ENCODE measurements around the gene NDUFB10. TPM values are rescaled to one million over a fixed set of nuclear protein-coding genes. Genes with fewer than 3 reads are reported as not detected.
A peak's percentile ranks its signal among the peaks of the same experiment; 100 is the strongest.
"Not testable (repeated sequence)": the region's sequence is repeated elsewhere in the genome, so short reads cannot be mapped to it uniquely, and the experiment has no call there.

NDUFB10 gene
- total RNA-seq, 1 donor from 2014 or later, result 96.9 TPM

- no peak for TF ChIP-seq CTCF (IDR thresholded peaks at IDR 0.05; ENCODE audit: unreplicated experiment)
- Mint-ChIP-seq H3K4me3 (ENCODE audit: low read depth) (peak overlapping the region; percentile 14), H3K4me1 (ENCODE audit: low read depth) (peaks cover 30% of the 10 kb centered on the region), H3K27me3 (peaks cover 3% of the 10 kb centered on the region), H3K27ac (no peak overlapping the region), H3K36me3 (ENCODE audit: insufficient read depth) (peaks cover 16% of the 10 kb centered on the region), H3K9me3 (ENCODE audit: low read depth) (no peaks in the 10 kb centered on the region)
- DNase-seq (ENCODE audit: low spot score, unreplicated experiment), result no peak
These were observed 2.3 kb downstream of the NDUFB10 start for GRCh38 chr16:1961651-1962067.

- DNase-seq (ENCODE audit: low spot score, unreplicated experiment); H3K9me3 Mint-ChIP-seq (ENCODE audit: low read depth); H3K27me3 Mint-ChIP-seq: not testable (repeated sequence)
- Mint-ChIP-seq H3K27ac (peak overlapping the region; percentile 86), H3K4me1 (ENCODE audit: low read depth) (peaks cover 30% of the 10 kb centered on the region), H3K36me3 (ENCODE audit: insufficient read depth) (peaks cover 16% of the 10 kb centered on the region), H3K4me3 (ENCODE audit: low read depth) (peak overlapping the region; percentile 88)
These were observed 3.1 kb downstream of the NDUFB10 start for GRCh38 chr16:1962161-1963153.

- TF ChIP-seq CTCF (IDR thresholded peaks at IDR 0.05; ENCODE audit: unreplicated experiment), result peak; percentile 22
- Mint-ChIP-seq H3K9me3 (ENCODE audit: low read depth) (no peaks in the 10 kb centered on the region), H3K27ac (peak overlapping the region; percentile 77), H3K27me3 (no peaks in the 10 kb centered on the region), H3K36me3 (ENCODE audit: insufficient read depth) (peaks cover 16% of the 10 kb centered on the region), H3K4me3 (ENCODE audit: low read depth) (peak overlapping the region; percentile 88), H3K4me1 (ENCODE audit: low read depth) (peaks cover 30% of the 10 kb centered on the region)
- no peak for DNase-seq (ENCODE audit: low spot score, unreplicated experiment)
These were observed 4.6 kb downstream of the NDUFB10 start for GRCh38 chr16:1963806-1964505.

- no peaks in the 10 kb centered on the region for H3K9me3 Mint-ChIP-seq (ENCODE audit: low read depth)
- H3K27ac Mint-ChIP-seq, result peak within 1 kb of the TSS; percentile 97
- peaks cover 30% of the 10 kb centered on the region for H3K4me1 Mint-ChIP-seq (ENCODE audit: low read depth)
- peak; percentile 99 for DNase-seq (ENCODE audit: low spot score, unreplicated experiment)
- H3K4me3 Mint-ChIP-seq (ENCODE audit: low read depth), result peak within 1 kb of the TSS; percentile 88
- no peaks in the 10 kb centered on the region for H3K27me3 Mint-ChIP-seq
- TF ChIP-seq CTCF (IDR thresholded peaks at IDR 0.05; ENCODE audit: unreplicated experiment), result no peak
- peaks cover 16% of the 10 kb centered on the region for H3K36me3 Mint-ChIP-seq (ENCODE audit: insufficient read depth)
These were observed 5.4 kb downstream of the NDUFB10 start, which contains the start of gene RPS2 for GRCh38 chr16:1964506-1965395. Gene RPS2, minus strand, starts transcription at chr16:1964826. Its CDS starts 201 bp downstream, at chr16:1964625.

GRCh38 chr16:1965396-1966001, 6.2 kb downstream of the NDUFB10 start:
- H3K27me3 Mint-ChIP-seq, result no peaks in the 10 kb centered on the region
- TF ChIP-seq CTCF (IDR thresholded peaks at IDR 0.05; ENCODE audit: unreplicated experiment), result no peak
- no peak for DNase-seq (ENCODE audit: low spot score, unreplicated experiment)
- no peaks in the 10 kb centered on the region for H3K9me3 Mint-ChIP-seq (ENCODE audit: low read depth)
- H3K36me3 Mint-ChIP-seq (ENCODE audit: insufficient read depth), result peaks cover 16% of the 10 kb centered on the region
- peak overlapping the region; percentile 88 for H3K4me3 Mint-ChIP-seq (ENCODE audit: low read depth)
- H3K4me1 Mint-ChIP-seq (ENCODE audit: low read depth), result peaks cover 24% of the 10 kb centered on the region
- peak overlapping the region; percentile 97 for H3K27ac Mint-ChIP-seq

Measured in progenitor cell of endocrine pancreas (in vitro differentiated cells).